ENCODE data around the gene CDH11.

CDH11 gene

GRCh38 chr16:64916051-64916450 is 205.8 kb downstream of the CDH11 start:
- no peak for DNase-seq (ENCODE audit: low read depth)

- peak; percentile 94 for DNase-seq (ENCODE audit: low read depth)
Measured at GRCh38 chr16:64910356-64910755, 211.5 kb downstream of the CDH11 start.

GRCh38 chr16:64907844-64908243 is 214.0 kb downstream of the CDH11 start:
- DNase-seq (ENCODE audit: low read depth) = peak; percentile 77

- no peak for DNase-seq (ENCODE audit: low read depth)
Measured at GRCh38 chr16:64903770-64904169, 218.1 kb downstream of the CDH11 start.

DNA sequence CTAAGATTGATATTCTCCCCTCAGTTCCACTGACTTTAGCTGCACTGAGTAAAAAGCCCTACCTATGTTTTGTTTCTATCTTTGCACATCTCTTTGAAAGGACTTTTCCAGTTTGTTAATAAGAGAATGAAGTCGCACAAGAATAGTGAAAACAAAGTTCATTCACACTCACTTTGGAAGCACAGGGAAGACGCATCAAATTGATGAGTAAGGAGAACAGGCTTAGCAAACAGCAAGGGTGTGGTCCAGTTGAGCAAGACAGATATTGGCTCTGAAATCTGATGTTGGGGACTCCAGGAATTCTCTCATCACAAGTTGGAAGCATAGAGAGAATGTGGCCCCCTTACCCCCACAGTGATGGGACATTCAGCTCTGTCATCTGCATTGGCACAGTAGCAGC is 221.3 kb downstream of the CDH11 start:
- no peak for DNase-seq (ENCODE audit: low read depth)

DNA sequence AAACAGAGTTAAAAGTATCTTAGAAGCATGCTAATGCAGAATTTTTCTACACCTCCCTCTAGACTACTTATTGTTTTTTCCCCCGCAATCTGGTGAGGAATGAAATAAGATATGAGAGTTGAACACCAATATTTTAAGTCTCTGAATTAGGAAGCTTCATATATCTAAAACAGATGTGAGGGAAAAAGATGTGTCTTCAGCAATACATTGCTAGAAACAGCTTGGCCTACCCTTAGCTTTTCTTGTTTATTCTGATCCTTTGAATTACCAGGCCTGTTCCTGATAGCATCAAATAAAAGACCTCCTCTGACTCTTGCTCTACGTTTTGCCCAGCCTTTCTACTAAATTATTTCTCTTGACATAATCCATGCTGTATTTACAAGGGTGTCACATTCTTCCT is 221.8 kb downstream of the CDH11 start:
- DNase-seq (ENCODE audit: low read depth) = peak; percentile 17

DNA sequence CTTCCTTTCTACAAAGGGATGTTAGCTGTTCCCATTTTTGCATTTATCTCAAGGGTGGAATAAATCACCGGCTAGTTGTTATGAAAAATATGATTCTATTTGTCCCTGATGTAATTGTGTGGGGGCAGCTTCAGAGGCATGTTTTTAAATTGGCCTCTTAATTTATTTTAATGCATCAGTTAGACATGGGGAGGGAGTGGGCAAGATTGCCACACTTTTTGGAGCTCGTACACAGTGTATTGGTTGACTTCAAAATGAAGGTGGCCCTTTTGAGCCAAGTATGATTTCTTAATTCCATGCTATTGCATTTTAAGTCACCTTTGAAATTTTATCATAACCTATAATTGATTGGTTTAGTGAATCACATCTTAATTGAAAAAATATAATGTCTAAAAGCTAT is 223.7 kb downstream of the CDH11 start:
- DNase-seq (ENCODE audit: low read depth) = no peak

Measured in EH (cell line).